Measurements from ENCODE around the gene RTCB.
"Not testable (repeated sequence)": the region's sequence is repeated elsewhere in the genome, so short reads cannot be mapped to it uniquely, and the experiment has no call there.

Gene RTCB

DNA sequence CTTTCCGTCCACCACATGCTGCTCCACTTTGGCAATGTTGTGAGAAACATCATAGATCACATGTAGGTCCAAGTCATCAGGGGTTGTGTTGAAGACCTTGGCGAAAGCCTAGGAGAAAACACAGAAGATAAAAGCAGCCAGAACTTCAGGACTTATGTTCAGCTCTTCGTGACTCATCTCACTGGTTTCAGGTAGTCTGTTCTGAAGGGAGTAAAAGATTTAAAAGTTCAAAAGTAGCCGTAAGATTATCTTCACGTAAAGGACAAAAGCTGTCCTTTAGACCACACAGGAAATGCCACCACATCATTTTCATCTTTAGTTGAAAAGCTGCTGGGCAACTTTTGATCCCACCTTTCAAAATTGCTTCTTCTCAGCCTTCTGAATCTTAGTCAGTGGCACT, 16.9 kb downstream of the RTCB start:
- DNase-seq (ENCODE audit: low read depth in 4 of 4, low spot score in 1 of 4), result no peak

DNA sequence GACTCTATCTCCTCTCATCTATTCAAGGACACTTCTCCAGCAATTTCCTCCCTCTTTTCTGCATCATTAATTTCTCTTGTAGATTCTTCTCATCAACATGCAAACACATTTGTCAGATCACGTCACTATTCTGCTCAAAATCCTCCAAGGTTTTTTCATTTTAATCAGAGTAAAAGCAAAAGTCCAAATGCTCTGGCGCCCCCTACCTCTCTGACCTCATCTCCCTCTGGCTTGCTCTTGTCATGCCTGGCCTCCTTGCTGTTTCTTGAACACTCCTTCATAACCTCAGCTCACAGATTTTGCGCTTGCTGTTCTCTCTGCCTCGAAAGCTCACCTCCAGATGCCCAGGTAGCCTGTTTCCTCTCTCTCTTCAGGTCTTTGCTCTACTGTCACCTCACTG, 22.4 kb downstream of the RTCB start:
- peak in 1 of 4 experiments; percentile 7 for DNase-seq (ENCODE audit: low read depth in 4 of 4, low spot score in 1 of 4)

DNA sequence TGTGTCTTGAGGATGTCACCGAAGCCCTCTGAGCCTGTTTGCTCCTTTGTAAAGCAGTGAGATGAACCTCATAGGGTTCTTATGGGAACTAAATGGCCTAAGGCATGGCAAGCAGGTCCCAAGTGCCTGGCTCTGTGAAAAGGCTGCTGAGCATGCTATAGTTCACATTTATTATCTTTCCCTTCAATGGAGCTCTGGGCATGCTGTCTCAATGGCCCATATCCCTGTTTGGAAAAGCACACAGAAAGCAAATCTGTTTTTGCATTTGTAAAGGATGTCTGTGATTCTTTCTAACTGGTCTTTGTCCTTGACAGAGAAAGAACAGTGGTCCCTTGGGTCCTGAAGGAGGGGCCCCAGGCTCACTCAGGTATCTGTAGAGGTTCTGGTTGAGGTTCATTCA, 26.4 kb downstream of the RTCB start:
- no peak for DNase-seq (ENCODE audit: low read depth in 4 of 4, low spot score in 1 of 4)

DNA sequence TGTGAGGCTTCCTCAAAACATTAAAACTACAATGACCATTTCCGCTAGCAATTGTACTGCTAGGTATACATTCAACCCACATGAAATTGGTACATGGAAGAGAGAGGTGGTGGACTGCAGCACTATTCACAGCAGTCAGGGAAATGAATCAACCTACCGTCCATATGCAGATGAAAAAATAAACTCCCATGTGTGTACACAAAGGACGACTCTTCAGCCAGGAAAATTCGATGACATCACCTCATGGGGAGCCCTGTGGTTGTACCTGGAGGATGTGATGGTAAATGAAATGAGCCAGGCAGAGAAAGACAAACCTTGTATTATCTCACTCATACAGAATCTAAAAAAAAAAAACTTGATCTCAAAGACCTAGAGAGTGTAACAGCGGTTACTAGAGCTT, 31.1 kb downstream of the RTCB start:
- no peak for DNase-seq (ENCODE audit: low read depth in 4 of 4, low spot score in 1 of 4)

DNA sequence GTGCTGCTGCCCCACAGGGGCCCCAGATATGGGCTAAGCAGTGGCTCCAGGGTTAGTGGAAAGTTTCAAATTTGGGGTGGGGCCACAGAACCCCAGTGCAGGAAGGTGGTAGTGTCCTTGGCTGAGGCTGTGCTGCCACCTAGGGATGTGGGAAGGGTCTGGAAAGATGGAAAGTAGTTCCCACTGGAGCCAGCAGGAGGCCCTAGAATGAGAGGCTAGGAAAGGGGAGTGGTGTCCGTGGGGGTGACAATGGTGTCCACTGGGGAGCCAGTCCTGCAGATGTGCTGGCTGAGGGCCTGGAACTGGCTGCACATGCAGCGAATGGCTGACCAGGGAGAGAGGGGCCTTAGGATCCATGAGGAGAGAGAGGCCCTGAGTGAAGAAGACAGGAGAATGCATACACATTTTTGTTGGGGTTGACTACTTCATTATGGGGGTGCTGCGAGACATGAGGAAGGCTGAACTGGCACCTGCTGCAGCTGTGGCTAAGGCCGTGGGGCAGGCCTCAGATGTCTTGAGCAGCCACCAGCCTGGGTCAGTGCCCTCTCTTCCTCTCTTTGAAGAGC, 33.3 kb downstream of the RTCB start:
- DNase-seq (ENCODE audit: low read depth in 4 of 4, low spot score in 1 of 4), result no peak

DNA sequence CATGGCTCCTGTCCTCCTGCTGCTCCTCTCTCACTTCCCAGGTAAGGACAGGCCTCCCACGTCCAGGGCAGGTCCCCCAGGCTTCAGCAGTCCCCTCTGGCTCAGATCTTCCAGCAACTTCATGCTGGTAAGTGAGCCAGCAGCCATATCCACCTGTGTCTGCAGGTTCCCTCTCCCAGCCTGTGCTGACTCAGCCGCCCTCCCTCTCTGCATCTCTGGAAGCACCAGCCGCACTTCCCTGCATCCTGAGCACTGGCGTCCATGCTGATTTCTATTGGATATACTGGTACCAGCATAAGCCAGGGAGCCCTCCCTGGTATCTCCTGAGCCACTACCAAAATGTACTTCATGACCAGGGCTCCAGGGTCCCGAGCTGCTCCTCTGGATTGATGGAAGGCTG, 35.4 kb downstream of the RTCB start:
- DNase-seq (ENCODE audit: low read depth in 4 of 4, low spot score in 1 of 4), result no peak

DNA sequence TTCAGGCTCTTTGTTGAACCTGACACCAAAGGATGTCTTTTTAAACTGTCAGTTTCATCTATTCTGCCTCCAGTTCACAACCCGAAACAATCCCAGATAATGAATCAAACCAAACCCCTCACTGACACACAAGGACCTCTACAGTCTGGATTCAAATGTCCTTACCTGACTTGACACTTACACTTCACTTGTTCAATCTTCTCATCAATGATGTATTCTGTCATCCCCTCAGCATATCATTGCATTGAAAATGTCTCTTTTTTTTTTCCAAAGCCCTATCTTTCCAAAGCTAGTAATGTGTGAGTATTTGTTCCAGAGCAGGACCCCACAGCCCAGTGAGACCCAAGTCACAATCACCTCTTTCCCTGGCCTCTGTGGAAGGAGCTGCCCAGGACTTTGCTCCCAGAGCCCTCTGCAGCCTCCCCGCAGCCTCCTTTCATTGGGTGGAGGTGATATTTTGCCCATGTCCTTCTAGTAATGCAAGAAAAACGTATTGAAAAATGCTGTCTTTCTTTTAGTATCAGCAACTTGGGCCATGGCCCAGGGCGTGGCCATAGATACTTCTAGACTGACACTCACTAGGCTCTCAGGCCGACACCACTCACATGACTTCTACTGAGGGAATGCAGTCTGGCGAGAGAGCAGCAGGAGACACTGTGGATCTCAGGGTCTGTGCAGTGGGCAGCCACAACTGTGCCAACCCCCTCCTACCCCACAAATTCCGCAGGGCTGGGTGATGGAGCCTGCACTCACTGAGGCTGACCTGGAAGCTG, 36.2 kb downstream of the RTCB start:
- no peak for DNase-seq (ENCODE audit: low read depth in 4 of 4, low spot score in 1 of 4)

DNA sequence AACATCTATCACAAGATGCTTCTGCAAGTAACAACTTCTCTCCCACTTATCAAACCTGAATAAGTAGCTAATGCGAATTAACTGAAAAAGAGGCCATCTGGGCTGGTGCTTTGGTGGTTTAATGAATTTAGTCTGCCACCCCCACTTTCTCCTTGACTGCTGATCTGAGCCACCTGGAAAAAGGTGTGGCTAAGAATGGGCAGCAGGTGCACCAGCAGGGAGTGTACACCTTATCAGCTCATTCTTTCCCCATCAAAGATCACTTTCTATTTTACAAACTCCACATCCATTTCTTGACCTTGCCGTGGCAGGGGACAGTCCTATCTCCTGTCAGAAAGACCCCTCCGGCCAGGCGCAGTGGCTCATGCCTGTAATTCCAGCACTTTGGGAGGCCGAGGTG, 47.8 kb downstream of the RTCB start:
- no peak for DNase-seq (ENCODE audit: low read depth in 4 of 4, low spot score in 1 of 4)

DNA sequence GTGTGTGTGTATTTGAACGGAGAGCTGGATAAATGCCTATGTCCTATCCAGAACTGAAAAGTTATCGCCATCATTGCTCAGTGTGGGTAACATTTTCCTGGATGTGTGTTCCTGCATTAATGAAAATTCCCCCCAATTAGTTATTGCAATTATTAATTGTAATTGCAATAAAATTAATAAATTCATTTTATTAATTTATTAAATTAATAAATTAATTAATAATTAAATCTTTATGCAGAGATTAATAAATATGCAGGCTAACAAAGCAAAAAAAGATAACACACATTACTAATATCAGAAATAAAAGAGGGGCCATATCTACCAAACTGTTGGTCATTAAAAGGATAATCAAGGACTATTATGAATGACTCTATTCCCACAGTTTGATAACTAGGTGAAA, 50.8 kb downstream of the RTCB start:
- no peak for DNase-seq (ENCODE audit: low read depth in 4 of 4, low spot score in 1 of 4)

DNA sequence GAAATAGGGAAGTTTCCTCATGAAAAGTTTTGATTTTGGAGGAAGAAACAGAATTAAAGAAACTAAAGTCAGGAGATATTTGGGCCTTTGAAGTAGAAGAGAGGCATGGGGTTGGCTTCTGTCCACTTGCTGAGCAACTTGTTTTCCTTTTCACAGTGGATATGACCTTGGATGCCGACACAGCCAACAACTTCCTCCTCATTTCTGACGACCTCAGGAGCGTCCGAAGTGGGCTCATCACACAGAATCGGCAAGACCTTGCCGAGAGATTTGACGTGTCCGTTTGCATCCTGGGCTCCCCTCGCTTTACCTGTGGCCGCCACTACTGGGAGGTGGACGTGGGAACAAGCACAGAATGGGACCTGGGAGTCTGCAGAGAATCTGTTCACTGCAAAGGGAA, 52.0 kb downstream of the RTCB start:
- DNase-seq (ENCODE audit: low read depth in 4 of 4, low spot score in 1 of 4), result not testable (repeated sequence)

DNA sequence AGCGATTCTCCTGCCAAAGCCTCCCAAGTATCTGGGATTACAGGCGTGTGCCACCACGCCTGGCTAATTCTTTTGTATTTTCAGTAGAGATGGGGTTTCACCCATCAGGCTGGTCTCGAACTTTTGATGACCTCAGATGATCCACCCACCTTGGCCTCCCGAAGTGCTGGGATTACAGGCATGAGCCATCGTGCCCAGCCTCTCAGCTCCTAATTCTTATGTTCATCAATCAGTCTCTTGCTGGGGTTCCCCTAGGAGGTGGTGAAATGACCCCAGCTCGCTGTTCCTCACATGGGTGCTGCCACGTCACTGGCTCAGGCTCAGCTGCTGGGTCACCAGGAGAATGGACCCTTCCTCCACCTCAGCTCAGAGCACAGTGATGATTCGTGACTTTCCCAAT, 54.5 kb downstream of the RTCB start, which contains the start of gene RFPL3:
RFPL3 (plus strand) TSS at position 301 of the 400 bp plus-strand sequence. CDS start 205 bp downstream, outside the sequence.
- not testable (repeated sequence) for DNase-seq (ENCODE audit: low read depth in 4 of 4, low spot score in 1 of 4)

DNA sequence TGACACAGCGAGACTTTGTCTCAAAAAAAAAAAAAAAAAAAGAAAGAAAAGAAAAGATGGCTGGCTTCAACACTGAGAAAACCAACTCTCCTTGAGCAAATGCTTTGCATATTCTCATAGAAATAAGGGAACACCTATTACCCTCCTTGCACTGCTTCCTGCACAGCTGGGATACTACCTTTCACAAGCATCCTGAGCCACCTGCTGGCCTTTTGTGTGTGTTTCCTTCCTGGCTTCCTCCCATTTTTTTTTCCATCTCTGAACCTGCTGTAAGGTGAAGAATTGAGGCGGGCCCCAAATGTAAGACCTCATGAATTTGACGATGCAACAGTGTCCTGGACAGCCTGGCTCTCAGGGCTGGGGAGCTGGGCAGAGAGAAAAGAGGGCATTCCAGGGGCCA, 56.3 kb downstream of the RTCB start:
- DNase-seq (ENCODE audit: low read depth in 4 of 4, low spot score in 1 of 4), result no peak

DNA sequence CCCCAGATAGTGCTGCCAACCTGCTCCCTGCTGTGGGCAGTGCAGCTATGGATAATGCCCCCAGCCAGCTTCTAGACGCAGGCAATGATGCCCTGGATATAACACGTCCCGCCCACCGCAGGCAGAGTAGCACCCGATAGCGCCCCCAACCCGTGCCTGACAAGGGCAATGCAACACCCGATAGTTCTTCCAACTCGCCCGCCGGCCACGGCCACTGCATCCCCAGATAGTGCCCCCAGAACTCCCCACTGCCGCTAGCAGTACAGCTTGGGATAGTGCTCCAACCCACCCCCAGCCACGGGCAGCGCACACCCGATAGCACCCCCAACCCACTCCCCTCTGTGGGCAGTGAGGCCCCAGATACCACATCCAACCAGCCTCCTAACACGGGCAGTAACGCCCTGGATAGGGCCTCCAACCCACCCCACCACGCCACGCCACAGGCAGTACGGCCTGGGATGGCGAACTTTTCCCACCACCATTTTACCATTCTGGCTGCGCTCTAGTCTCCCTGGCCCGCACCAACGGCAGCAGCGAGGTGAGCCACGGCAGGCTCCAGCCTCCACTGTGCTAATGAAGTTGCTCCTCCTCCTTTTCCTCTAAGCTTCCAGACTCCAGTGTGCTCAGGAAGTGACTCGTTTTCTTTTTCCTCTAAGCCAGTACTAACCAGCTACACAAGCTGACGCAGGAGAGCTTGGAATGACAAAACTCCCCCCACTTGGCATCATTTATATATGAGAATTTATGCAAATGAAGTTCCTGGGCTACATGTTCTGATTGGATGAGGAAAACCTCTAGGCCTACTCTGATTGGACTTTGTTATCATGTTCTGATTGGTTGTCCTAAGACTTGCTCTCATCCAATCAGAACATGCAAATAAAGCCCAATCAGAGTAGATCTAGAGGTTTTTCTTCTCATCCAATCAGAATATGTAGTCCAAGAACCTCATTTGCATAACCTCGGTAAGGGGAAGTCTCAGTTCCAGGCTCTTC, 57.4 kb downstream of the RTCB start:
- no peak for DNase-seq (ENCODE audit: low read depth in 4 of 4, low spot score in 1 of 4)

DNA sequence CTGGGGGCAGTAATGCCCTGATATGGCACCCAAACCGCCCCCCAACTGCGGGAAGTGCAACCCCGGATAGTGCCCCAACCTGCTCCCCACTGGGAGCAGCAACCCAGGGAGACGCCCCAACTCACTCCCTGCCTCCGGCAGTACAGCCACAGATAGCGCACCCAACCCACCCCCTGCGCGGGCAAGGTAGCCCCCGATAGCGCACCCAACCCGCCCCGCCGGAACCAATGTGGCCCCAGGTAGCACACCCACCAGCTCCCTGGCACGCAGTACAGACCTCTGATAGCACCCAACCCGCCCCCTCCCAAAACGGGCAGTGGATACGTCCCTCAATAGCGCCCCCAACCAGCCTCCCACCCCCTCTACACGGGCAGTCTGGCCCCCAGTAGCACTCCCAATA, 58.2 kb downstream of the RTCB start:
- no peak for DNase-seq (ENCODE audit: low read depth in 4 of 4, low spot score in 1 of 4)

DNA sequence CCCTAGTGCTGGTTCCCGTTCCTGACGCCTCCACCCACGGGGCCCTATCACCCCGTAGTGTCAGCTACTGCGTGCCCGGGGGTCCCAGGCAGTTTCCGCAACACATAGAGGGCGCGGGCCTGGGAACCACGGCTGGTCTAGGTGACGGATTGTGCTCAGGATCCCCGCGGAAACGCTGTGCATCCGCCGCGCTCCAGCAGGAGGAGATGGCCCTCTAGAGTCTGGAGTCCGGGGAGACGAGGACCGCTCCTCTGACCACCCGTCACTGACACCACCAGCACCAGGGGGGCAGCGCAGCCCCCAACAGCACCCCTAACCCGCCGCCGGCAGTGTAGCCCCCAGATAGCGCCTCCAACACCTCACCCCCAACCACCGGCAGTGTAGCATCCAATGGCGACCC, 58.8 kb downstream of the RTCB start:
- no peak for DNase-seq (ENCODE audit: low read depth in 4 of 4, low spot score in 1 of 4)

DNA sequence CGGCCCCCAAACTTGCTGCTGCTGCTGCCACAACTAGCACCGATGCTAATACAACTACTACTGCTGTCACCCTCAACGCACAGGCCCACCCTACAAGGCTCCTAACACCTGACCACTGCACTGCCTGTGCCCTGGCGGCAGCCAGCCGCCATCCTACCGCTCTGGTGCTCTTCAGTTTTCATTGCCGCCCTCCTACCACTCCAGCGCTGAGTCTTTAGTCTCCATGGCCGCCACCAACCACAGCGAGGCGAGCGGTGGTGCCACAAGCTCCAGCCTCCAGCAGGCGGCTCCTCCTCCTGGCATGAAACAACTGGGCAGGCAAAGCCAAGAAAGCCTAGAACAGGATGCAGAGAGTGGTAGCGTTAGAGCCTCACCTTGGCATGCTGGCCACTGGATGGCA, 59.4 kb downstream of the RTCB start:
- no peak for DNase-seq (ENCODE audit: low read depth in 4 of 4, low spot score in 1 of 4)

DNA sequence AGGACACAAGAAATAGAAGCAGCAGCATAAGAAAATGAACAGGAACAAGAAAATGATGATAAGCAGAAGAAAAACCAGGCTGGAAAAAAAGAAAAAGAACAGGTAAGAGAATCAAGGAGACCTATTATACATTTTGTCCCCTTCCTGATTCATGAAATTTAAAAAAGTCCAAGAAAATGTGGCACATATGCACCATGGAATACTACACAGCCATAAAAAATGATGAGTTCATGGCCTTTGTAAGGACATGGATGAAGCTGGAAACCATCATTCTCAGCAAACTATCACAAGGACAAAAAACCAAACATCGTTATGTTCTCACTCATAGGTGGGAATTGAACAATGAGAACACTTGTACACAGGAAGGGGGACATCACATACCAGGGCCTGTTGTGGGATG, 60.2 kb downstream of the RTCB start:
- not testable (repeated sequence) for DNase-seq (ENCODE audit: low read depth in 4 of 4, low spot score in 1 of 4)

DNA sequence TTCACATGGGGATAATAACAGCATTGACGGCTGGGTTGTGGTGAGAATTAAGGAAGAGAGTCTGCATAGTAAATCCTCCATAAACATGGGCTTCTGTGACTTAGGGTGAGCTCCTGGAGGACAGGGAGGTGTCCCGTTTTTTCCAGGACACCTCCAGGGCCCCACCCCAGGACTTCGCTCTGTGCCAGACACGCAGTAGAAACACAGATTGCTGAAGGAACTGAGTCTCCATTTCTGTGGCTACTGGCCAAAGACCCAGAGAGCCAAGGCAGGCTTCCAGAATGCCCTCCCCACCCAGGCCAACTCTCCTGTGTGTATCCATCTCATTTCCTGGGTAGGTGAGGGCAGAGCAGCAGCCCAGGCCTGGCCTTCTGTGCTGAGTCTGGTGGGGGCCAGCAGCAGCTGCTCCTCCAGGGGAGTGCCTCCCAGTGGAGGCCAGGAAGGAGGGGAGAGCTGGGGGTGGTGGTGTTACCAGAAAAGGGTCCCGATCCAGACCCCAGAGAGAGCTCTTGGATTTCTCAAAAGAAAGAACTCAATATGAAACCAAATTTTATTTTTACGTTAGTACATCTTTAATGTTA, 63.9 kb downstream of the RTCB start:
- DNase-seq (ENCODE audit: low read depth in 4 of 4, low spot score in 1 of 4), result no peak

DNA sequence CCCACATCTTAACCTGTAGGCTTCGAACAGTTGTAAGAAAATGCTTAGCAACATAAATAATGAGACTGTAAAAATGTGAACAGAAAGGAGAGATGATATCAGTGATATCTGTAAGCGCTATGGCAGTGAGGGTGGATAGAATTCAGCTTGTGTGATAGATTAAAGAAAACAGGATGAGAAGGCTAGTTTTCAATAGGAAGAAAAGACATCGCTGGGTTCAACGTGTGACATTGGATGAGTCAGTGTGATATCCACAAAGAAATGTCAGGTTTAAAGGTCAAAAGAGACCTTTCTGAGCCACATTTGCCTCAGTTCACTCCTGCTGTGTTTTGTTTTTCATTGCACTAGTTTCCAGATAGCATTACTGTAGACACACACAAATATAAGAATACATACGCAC, 68.1 kb downstream of the RTCB start:
- DNase-seq (ENCODE audit: low read depth in 4 of 4, low spot score in 1 of 4), result no peak

DNA sequence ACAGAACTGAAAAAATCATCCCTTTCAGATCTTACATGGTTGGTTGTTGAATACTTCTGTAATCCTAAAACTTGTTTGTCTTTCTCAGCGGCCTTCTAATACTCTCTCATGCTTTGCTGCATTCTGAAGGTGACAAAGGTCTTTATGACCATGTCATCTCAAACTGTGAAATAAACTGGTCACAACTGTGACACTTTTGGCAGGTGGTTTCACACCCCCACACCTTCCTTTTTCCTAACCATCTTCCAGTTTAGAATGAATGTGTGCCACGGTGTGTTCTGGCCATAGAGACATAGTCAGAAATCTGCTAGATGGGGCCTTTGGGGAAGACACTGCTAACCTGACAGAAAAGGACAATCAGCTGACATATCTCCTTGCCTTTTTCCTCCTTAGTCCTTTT, 69.1 kb downstream of the RTCB start:
- DNase-seq (ENCODE audit: low read depth in 4 of 4, low spot score in 1 of 4), result no peak

DNA sequence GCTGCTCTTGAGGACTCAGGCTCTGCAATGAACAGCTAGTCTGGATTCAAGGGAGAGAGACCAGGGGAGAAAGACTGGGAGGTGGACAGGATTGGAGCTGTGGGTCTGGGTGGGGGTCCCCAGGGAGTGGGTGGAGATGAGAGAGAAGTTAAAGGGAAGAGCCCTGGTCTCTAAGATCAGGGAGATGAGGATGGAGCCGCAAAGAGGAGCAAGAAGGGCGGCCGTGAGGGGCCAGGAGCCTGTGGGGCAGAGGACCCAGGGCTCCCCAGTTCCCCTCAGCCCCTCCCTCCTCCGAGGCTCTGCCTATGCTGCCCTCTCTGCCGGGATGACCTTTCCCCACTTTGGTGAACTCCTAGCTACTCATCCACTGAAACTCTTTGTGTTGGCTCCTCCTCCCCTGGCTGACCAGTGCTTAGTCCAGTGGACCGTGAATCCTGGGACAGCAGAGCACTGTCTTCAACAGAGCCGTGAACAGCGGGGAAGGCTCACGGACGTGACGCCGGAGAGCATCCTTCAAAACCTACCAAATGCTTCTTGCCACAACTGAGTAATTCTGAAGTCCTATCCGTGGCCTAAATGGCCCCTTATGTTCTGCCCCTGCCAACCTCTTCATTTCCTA, 70.8 kb downstream of the RTCB start:
- DNase-seq (ENCODE audit: low read depth in 4 of 4, low spot score in 1 of 4), result no peak
